Stimulated activated CD8-positive, alpha-beta memory T cell treated with anti-CD3 and anti-CD28 coated beads, Interleukin-15, amount 100 ng/mL, for 4 hours (primary cell): ENCODE results near the gene MN1.

ENCODE experiments used
- DNase-seq, 2 donors: peaks; one replicate each; pipeline ENCODE4 v3.0.0-alpha.2; 2020; ENCODE audit warnings: low read depth in 2 of 2

The MN1 gene

GRCh38 chr22:27785831-27786230, 15.7 kb downstream of the MN1 start:
- no peak for DNase-seq

- DNase-seq, result no peak
These were observed 17.5 kb downstream of the MN1 start for GRCh38 chr22:27784120-27784475.

GRCh38 chr22:27783436-27784119, 18.0 kb downstream of the MN1 start:
- DNase-seq, result no peak

GRCh38 chr22:27782088-27782487, 19.5 kb downstream of the MN1 start:
- no peak for DNase-seq

- DNase-seq, result no peak
These were observed 21.4 kb downstream of the MN1 start for GRCh38 chr22:27780161-27780575.

- no peak for DNase-seq
These were observed 21.9 kb downstream of the MN1 start for GRCh38 chr22:27779643-27780042.

GRCh38 chr22:27778294-27779090, 23.1 kb downstream of the MN1 start:
- DNase-seq, result no peak

- no peak for DNase-seq
These were observed 24.4 kb downstream of the MN1 start for GRCh38 chr22:27777128-27777527.

GRCh38 chr22:27776650-27776958, 25.0 kb downstream of the MN1 start:
- no peak for DNase-seq

GRCh38 chr22:27775758-27776649, 25.6 kb downstream of the MN1 start:
- DNase-seq, result no peak

GRCh38 chr22:27775087-27775698, 26.4 kb downstream of the MN1 start:
- DNase-seq, result no peak

- DNase-seq, result no peak
These were observed 27.4 kb downstream of the MN1 start for GRCh38 chr22:27774200-27774599.

- DNase-seq, result no peak
These were observed 28.5 kb downstream of the MN1 start for GRCh38 chr22:27772984-27773498.

GRCh38 chr22:27772081-27772983, 29.2 kb downstream of the MN1 start:
- no peak for DNase-seq

- no peak for DNase-seq
These were observed 29.9 kb downstream of the MN1 start for GRCh38 chr22:27771637-27772036.

GRCh38 chr22:27769012-27769411, 32.5 kb downstream of the MN1 start:
- DNase-seq, result no peak

- DNase-seq, result no peak
These were observed 33.4 kb downstream of the MN1 start for GRCh38 chr22:27768027-27768653.

GRCh38 chr22:27766679-27767078, 34.9 kb downstream of the MN1 start:
- DNase-seq, result no peak

GRCh38 chr22:27765706-27766291, 35.8 kb downstream of the MN1 start:
- DNase-seq, result no peak

- no peak for DNase-seq
These were observed 36.8 kb downstream of the MN1 start for GRCh38 chr22:27764722-27765236.
